Panc1 (cell line): ENCODE measurements around the gene UVSSA. TPM values are rescaled to one million over a fixed set of nuclear protein-coding genes. Genes with fewer than 3 reads are reported as not detected.

Source experiments
- ATAC-seq: fragments of 200-7000 bp; cut with Tn5 transposase; 2 replicates; pipeline ENCODE4 v1.9.1; 2020; ENCODE audit warnings: mild to moderate bottlenecking, moderate library complexity
- BruUV-seq: library from RNA; stranded (reverse); fragments of 400-500 nt; replicated peaks from 2 replicates; lab custom pipeline; 2021; lab: Mats Ljungman, UMichigan
- CTCF ChIA-PET: fragments of 300-600 bp; sonication (Branson Sonifier 250); formaldehyde crosslinking; loops from one replicate; lab custom pipeline; 2022; ENCODE audit warnings: antibody characterized with exemption; lab: Charles Lee
- POLR2A ChIA-PET: fragments of 300-600 bp; sonication (Branson Sonifier 250); formaldehyde crosslinking; loops from one replicate; lab custom pipeline; 2022; ENCODE audit warnings: antibody characterized with exemption; lab: Charles Lee
- DNase-seq: peaks from one replicate; pipeline ENCODE4 v3.0.0-alpha.2; 2010; ENCODE audit warnings: low read depth, low spot score
- H3K27ac ChIP-seq: 2 replicates; pipeline ENCODE4 v1.5.1; 2011; ENCODE audit warnings: mild to moderate bottlenecking, low read length, inconsistent platforms
- H3K27me3 ChIP-seq: fragments of 200-500 bp; sonication (Bioruptor generic); 2 replicates; pipeline ENCODE4 v1.6.0; 2014; ENCODE audit warnings: low read length, inconsistent platforms; ENCODE audit not compliant: control insufficient read depth, insufficient read depth
- H3K36me3 ChIP-seq: fragments of 200-500 bp; sonication (Bioruptor generic); 2 replicates; pipeline ENCODE4 v1.5.1; 2014; ENCODE audit warnings: inconsistent platforms, mild to moderate bottlenecking, low read length, moderate library complexity; ENCODE audit not compliant: control insufficient read depth, insufficient read depth
- H3K4me1 ChIP-seq: 2 replicates; pipeline ENCODE4 v1.5.1; 2011; ENCODE audit warnings: inconsistent platforms, mild to moderate bottlenecking, low read length, moderate library complexity; ENCODE audit not compliant: control insufficient read depth, insufficient read depth
- H3K4me3 ChIP-seq, 2 experiments: 2 replicates each; pipeline ENCODE4 v1.5.1; 2011 to 2012; ENCODE audit warnings: low read depth in 2 of 2, low read length in 2 of 2, mild to moderate bottlenecking in 2 of 2, inconsistent platforms in 1 of 2, moderate library complexity in 1 of 2
- H3K9me3 ChIP-seq: fragments of 200-500 bp; sonication (Bioruptor generic); 2 replicates; pipeline ENCODE4 v1.5.1; 2014; ENCODE audit warnings: low read depth, mild to moderate bottlenecking, inconsistent platforms, low read length, moderate library complexity; ENCODE audit not compliant: control insufficient read depth, insufficient read depth
- POLR2AphosphoS5 ChIP-seq: IDR thresholded peaks from 2 replicates; pipeline ENCODE4 v1.6.1; 2012; ENCODE audit warnings: mild to moderate bottlenecking, low read depth, low read length, moderate library complexity
- REST ChIP-seq, 2 experiments: IDR thresholded peaks; 2 replicates each; pipeline ENCODE4 v1.6.1; 2011 to 2012; ENCODE audit warnings: low read depth in 2 of 2, control low read depth in 1 of 2, low read length in 1 of 2, mild to moderate bottlenecking in 1 of 2, moderate library complexity in 1 of 2; ENCODE audit not compliant: insufficient read depth in 1 of 2
- SIN3A ChIP-seq: IDR thresholded peaks from 2 replicates; pipeline ENCODE4 v1.6.1; 2012; ENCODE audit warnings: low read depth, mild to moderate bottlenecking, low read length, moderate library complexity, borderline replicate concordance; ENCODE audit not compliant: insufficient read depth
- TCF7L2 ChIP-seq: IDR thresholded peaks from 2 replicates; pipeline ENCODE4 v1.6.1; 2011; ENCODE audit warnings: mild to moderate bottlenecking, low read depth, low read length, inconsistent platforms
- in situ Hi-C: cut with HindIII; loops from 2 replicates; pipeline ENCODE4 v1.10.0; 2016; ENCODE audit warnings: low sequenced_read_pairs, low pct_unique_long_range_greater_than_20kb
- intact Hi-C: fragments of 100-400 bp; cut with micrococcal nuclease; formaldehyde crosslinking; loops from one replicate; pipeline ENCODE4 v1.10.0; 2022; ENCODE audit not compliant: unreplicated experiment
- total RNA-seq: library from RNA; stranded (reverse); gene quantifications from one replicate; pipeline ENCODE4 v1.2.1, GENCODE V29; 2021; ENCODE audit not compliant: unreplicated experiment
- TF ChIP-seq, protein P1 (sequence below): fragments of 450-650 bp; IDR thresholded peaks from 2 replicates; pipeline ENCODE4 v1.5.1; 2017; ENCODE audit warnings: mild to moderate bottlenecking

The UVSSA gene
- total RNA-seq, 1 experiment from 2014 or later, result 23.4 TPM

DNA sequence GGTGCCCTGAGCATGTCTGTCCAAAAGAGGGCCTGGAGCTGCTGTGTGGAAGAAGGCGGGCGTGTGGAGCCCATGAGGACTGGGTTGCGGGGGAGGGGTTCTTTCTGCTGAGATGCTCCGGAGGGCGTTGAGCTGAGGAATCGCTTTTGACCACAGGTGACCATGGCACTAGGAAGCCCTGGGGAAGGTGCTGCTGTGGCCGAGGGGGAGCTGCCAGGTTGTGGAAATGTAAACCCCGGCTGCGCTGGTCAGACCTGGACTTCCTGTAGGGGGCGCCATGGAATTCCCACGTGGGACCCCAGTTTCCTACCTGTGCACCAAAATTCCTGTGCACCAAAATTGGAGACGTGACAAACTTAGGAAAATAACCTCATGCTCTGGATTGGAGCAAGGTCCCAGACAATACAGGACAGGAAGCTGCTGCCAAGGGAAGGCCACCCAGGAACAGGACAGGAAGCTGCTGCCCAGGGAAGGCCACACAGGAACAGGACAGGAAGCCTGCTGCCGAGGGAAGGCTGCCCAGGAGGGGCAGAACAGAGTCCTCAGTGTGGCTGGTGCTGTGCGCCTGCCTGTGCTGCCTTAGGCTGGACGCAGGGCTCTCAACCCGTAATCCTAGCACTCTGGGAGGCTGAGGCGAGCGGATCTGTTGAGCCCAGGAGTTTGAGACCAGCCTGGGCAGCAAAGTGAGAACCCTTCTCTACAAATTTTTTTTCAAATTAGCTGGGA is 28.4 kb upstream of the UVSSA start:
- no peaks in the 10 kb centered on the region for H3K36me3 ChIP-seq
- DNase-seq, result no peak
- intact Hi-C loops (no loop called here), in situ Hi-C loops (no loop called here)
- H3K9me3 ChIP-seq, result no peaks in the 10 kb centered on the region
- no peak overlapping the region for H3K4me3 ChIP-seq
- ChIA-PET CTCF (no interaction called here), POLR2A (no interaction called here)
- no peaks in the 10 kb centered on the region for H3K27me3 ChIP-seq
- no peaks in the 10 kb centered on the region for H3K4me1 ChIP-seq
- no TSS peak for BruUV-seq
- H3K27ac ChIP-seq, result no peak overlapping the region
- no peak for ATAC-seq
- TF ChIP-seq TCF7L2, result no peak
- TF ChIP-seq, protein P1, sequence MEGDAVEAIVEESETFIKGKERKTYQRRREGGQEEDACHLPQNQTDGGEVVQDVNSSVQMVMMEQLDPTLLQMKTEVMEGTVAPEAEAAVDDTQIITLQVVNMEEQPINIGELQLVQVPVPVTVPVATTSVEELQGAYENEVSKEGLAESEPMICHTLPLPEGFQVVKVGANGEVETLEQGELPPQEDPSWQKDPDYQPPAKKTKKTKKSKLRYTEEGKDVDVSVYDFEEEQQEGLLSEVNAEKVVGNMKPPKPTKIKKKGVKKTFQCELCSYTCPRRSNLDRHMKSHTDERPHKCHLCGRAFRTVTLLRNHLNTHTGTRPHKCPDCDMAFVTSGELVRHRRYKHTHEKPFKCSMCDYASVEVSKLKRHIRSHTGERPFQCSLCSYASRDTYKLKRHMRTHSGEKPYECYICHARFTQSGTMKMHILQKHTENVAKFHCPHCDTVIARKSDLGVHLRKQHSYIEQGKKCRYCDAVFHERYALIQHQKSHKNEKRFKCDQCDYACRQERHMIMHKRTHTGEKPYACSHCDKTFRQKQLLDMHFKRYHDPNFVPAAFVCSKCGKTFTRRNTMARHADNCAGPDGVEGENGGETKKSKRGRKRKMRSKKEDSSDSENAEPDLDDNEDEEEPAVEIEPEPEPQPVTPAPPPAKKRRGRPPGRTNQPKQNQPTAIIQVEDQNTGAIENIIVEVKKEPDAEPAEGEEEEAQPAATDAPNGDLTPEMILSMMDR, result no peak; the same call in 1 of the 2 replicates

GRCh38 chr4:1321486-1321885 is 25.5 kb upstream of the UVSSA start:
- DNase-seq (no peak), ATAC-seq (no peak)
- Histone ChIP-seq H3K36me3 (no peaks in the 10 kb centered on the region), H3K27me3 (no peaks in the 10 kb centered on the region), H3K9me3 (no peaks in the 10 kb centered on the region), H3K27ac (no peak overlapping the region), H3K4me1 (no peaks in the 10 kb centered on the region), H3K4me3 (no peak overlapping the region)
- CTCF ChIA-PET, result interaction anchor here (0.7 kb wide), 1 partner anchor 434 kb away, joined by 4 read pairs; no protein-coding TSS in a partner anchor
- TF ChIP-seq SIN3A (no peak), TCF7L2 (no peak)
- TF ChIP-seq, protein P1, result no peak
- intact Hi-C loops, result no loop called here
- in situ Hi-C loops, result no loop called here
- POLR2A ChIA-PET, result no interaction called here
- BruUV-seq, result TSS peak; percentile 47

- CTCF ChIA-PET, result interaction anchor here (0.7 kb wide), 1 partner anchor 434 kb away, joined by 4 read pairs; no protein-coding TSS in a partner anchor
These were observed 24.9 kb upstream of the UVSSA start for GRCh38 chr4:1321946-1322650.

More at GRCh38 chr4:1321946-1322650, 24.9 kb upstream of the UVSSA start:
- Histone ChIP-seq H3K9me3 (no peaks in the 10 kb centered on the region), H3K4me3 (no peak overlapping the region), H3K4me1 (no peaks in the 10 kb centered on the region), H3K36me3 (no peaks in the 10 kb centered on the region), H3K27me3 (no peaks in the 10 kb centered on the region), H3K27ac (no peak overlapping the region)
- TF ChIP-seq REST (IDR thresholded peaks at IDR 0.05; ENCODE audit: insufficient read depth in 1 of 2, low read depth in 2 of 2, low read length in 1 of 2) (no peak), SIN3A (no peak), TCF7L2 (no peak), POLR2AphosphoS5 (no peak)
- TF ChIP-seq, protein P1, result no peak
- no TSS peak for BruUV-seq
- POLR2A ChIA-PET, result no interaction called here
- ATAC-seq (no peak), DNase-seq (no peak)
- in situ Hi-C loops (no loop called here), intact Hi-C loops (no loop called here)
